Muscle layer of duodenum (tissue), 2 donors: Measurements from ENCODE around the gene WIPF2.

ENCODE experiments used
- H3K27ac ChIP-seq: one replicate; pipeline ENCODE4 v1.7.0; 2013; ENCODE audit warnings: mild to moderate bottlenecking, low read length
- H3K27me3 ChIP-seq: one replicate; pipeline ENCODE4 v1.7.0; 2013; ENCODE audit warnings: low read depth, mild to moderate bottlenecking, control low read depth, low read length
- H3K36me3 ChIP-seq, 2 donors: one replicate each; pipeline ENCODE4 v1.7.0; 2013; ENCODE audit warnings: low read length in 2 of 2, control low read depth in 1 of 2, mild to moderate bottlenecking in 1 of 2; ENCODE audit not compliant: insufficient read depth in 2 of 2, control insufficient read depth in 1 of 2
- H3K4me1 ChIP-seq, 2 donors: one replicate each; pipeline ENCODE4 v1.7.0; 2013; ENCODE audit warnings: low read length in 2 of 2, mild to moderate bottlenecking in 2 of 2, control low read depth in 1 of 2, moderate library complexity in 1 of 2; ENCODE audit not compliant: insufficient read depth in 2 of 2, control insufficient read depth in 1 of 2
- H3K4me3 ChIP-seq, 2 donors: one replicate each; pipeline ENCODE4 v1.7.0; 2013; ENCODE audit warnings: low read length in 2 of 2, low read depth in 1 of 2, mild to moderate bottlenecking in 1 of 2
- H3K9me3 ChIP-seq, 2 donors: one replicate each; pipeline ENCODE4 v1.7.0; 2013; ENCODE audit warnings: low read length in 2 of 2, control low read depth in 1 of 2, mild to moderate bottlenecking in 1 of 2; ENCODE audit not compliant: control insufficient read depth in 1 of 2
- donor health status: healthy.

WIPF2 gene

GRCh38 chr17:40311575-40311974 lies 92.5 kb downstream of the WIPF2 start:
- H3K4me1 ChIP-seq = peaks cover 73 to 94% of the 10 kb centered on the region in 2 donors
- no peaks in the 10 kb centered on the region for H3K9me3 ChIP-seq
- H3K27ac ChIP-seq = peak overlapping the region; percentile 64
- H3K27me3 ChIP-seq = no peaks in the 10 kb centered on the region
- no peaks in the 10 kb centered on the region for H3K36me3 ChIP-seq
- H3K4me3 ChIP-seq = peak overlapping the region in 1 of 2 donors; percentile 10

GRCh38 chr17:40312131-40312731 lies 93.1 kb downstream of the WIPF2 start:
- Histone ChIP-seq H3K36me3 (no peaks in the 10 kb centered on the region), H3K4me3 (peak overlapping the region in 1 of 2 donors; percentile 10), H3K27ac (peak overlapping the region; percentile 64), H3K27me3 (no peaks in the 10 kb centered on the region), H3K9me3 (no peaks in the 10 kb centered on the region), H3K4me1 (peaks cover 71 to 96% of the 10 kb centered on the region in 2 donors)

- Histone ChIP-seq H3K4me1 (peaks cover 63 to 94% of the 10 kb centered on the region in 2 donors), H3K27ac (peak overlapping the region; percentile 45), H3K4me3 (no peak overlapping the region), H3K9me3 (no peaks in the 10 kb centered on the region), H3K36me3 (no peaks in the 10 kb centered on the region), H3K27me3 (no peaks in the 10 kb centered on the region)
Measured at GRCh38 chr17:40312893-40313667, 94.0 kb downstream of the WIPF2 start.

GRCh38 chr17:40313668-40314583 lies 94.8 kb downstream of the WIPF2 start:
- peaks cover 55 to 85% of the 10 kb centered on the region in 2 donors for H3K4me1 ChIP-seq
- no peak overlapping the region for H3K4me3 ChIP-seq
- no peaks in the 10 kb centered on the region for H3K36me3 ChIP-seq
- H3K27me3 ChIP-seq = no peaks in the 10 kb centered on the region
- H3K9me3 ChIP-seq = no peaks in the 10 kb centered on the region
- peak overlapping the region; percentile 33 for H3K27ac ChIP-seq

- no peak overlapping the region for H3K4me3 ChIP-seq
- no peaks in the 10 kb centered on the region for H3K36me3 ChIP-seq
- no peaks in the 10 kb centered on the region for H3K27me3 ChIP-seq
- H3K27ac ChIP-seq = no peak overlapping the region
- H3K4me1 ChIP-seq = peaks cover 51 to 82% of the 10 kb centered on the region in 2 donors
- no peaks in the 10 kb centered on the region for H3K9me3 ChIP-seq
Measured at GRCh38 chr17:40314584-40314956, 95.5 kb downstream of the WIPF2 start.

GRCh38 chr17:40315206-40315605 lies 96.1 kb downstream of the WIPF2 start:
- H3K4me3 ChIP-seq = no peak overlapping the region
- H3K4me1 ChIP-seq = peaks cover 46 to 82% of the 10 kb centered on the region in 2 donors
- no peak overlapping the region for H3K27ac ChIP-seq

GRCh38 chr17:40315678-40316570 lies 96.8 kb downstream of the WIPF2 start:
- Histone ChIP-seq H3K27ac (no peak overlapping the region), H3K4me1 (peaks cover 46 to 82% of the 10 kb centered on the region in 2 donors), H3K27me3 (no peaks in the 10 kb centered on the region), H3K36me3 (no peaks in the 10 kb centered on the region), H3K9me3 (no peaks in the 10 kb centered on the region), H3K4me3 (peak overlapping the region in 1 of 2 donors; percentile 94)

More at GRCh38 chr17:40315206-40315605, 96.1 kb downstream of the WIPF2 start:
- no peaks in the 10 kb centered on the region for H3K9me3 ChIP-seq
- H3K36me3 ChIP-seq = no peaks in the 10 kb centered on the region
- H3K27me3 ChIP-seq = no peaks in the 10 kb centered on the region

- H3K4me3 ChIP-seq = peak overlapping the region; percentile 89 to 94
- no peaks in the 10 kb centered on the region for H3K27me3 ChIP-seq
- H3K9me3 ChIP-seq = no peaks in the 10 kb centered on the region
- H3K27ac ChIP-seq = peak overlapping the region; percentile 83
- H3K4me1 ChIP-seq = peaks cover 40 to 82% of the 10 kb centered on the region in 2 donors
- H3K36me3 ChIP-seq = no peaks in the 10 kb centered on the region
Measured at GRCh38 chr17:40316571-40317344, 97.7 kb downstream of the WIPF2 start.

GRCh38 chr17:40317345-40317873 lies 98.3 kb downstream of the WIPF2 start:
- no peaks in the 10 kb centered on the region for H3K9me3 ChIP-seq
- H3K36me3 ChIP-seq = peaks cover 0 to 3% of the 10 kb centered on the region in 2 donors
- peaks cover 40 to 82% of the 10 kb centered on the region in 2 donors for H3K4me1 ChIP-seq
- H3K4me3 ChIP-seq = peak overlapping the region; percentile 89 to 94
- H3K27me3 ChIP-seq = no peaks in the 10 kb centered on the region
- H3K27ac ChIP-seq = peak overlapping the region; percentile 83
